Epidermal melanocyte (primary cell): ENCODE data around the gene DMRT1.

Experiments used
- DNase-seq: peaks from one replicate; pipeline ENCODE4 v3.0.0; 2011; ENCODE audit warnings: low spot score; ENCODE audit not compliant: insufficient read length

The DMRT1 gene

GRCh38 chr9:970151-970996, 128.9 kb downstream of the DMRT1 start:
- DNase-seq = no peak

- no peak for DNase-seq
Measured at GRCh38 chr9:971901-972500, 130.5 kb downstream of the DMRT1 start.

- DNase-seq = no peak
Measured at GRCh38 chr9:972501-973294, 131.2 kb downstream of the DMRT1 start.

- DNase-seq = no peak
Measured at GRCh38 chr9:973295-973834, 131.9 kb downstream of the DMRT1 start.

- DNase-seq = no peak
Measured at GRCh38 chr9:974031-974995, 132.8 kb downstream of the DMRT1 start.

GRCh38 chr9:974996-975739, 133.7 kb downstream of the DMRT1 start:
- no peak for DNase-seq

GRCh38 chr9:975740-976257, 134.3 kb downstream of the DMRT1 start:
- DNase-seq = no peak

- no peak for DNase-seq
Measured at GRCh38 chr9:976258-976942, 134.9 kb downstream of the DMRT1 start, which contains the start of gene DMRT3. DMRT3 (plus strand) TSS chr9:976655; CDS start chr9:977002, 347 bp downstream.

- no peak for DNase-seq
Measured at GRCh38 chr9:976943-977837, 135.7 kb downstream of the DMRT1 start.

- no peak for DNase-seq
Measured at GRCh38 chr9:977838-978830, 136.6 kb downstream of the DMRT1 start.

- no peak for DNase-seq
Measured at GRCh38 chr9:979983-980382, 138.5 kb downstream of the DMRT1 start.

GRCh38 chr9:980640-981039, 139.1 kb downstream of the DMRT1 start:
- no peak for DNase-seq

GRCh38 chr9:981491-981898, 140.0 kb downstream of the DMRT1 start:
- DNase-seq = no peak

- no peak for DNase-seq
Measured at GRCh38 chr9:982394-983230, 141.1 kb downstream of the DMRT1 start.

GRCh38 chr9:994005-994404, 152.5 kb downstream of the DMRT1 start:
- DNase-seq = no peak

- DNase-seq = no peak
Measured at GRCh38 chr9:995192-995591, 153.7 kb downstream of the DMRT1 start.
